ENCODE measurements around the gene ANAPC16.

The ANAPC16 gene

GRCh38 chr10:72255977-72256729 is 40.3 kb downstream of the ANAPC16 start:
- Histone ChIP-seq H3K9me3 (ENCODE audit: control insufficient read depth, low read length) (no peaks in the 10 kb centered on the region), H3K4me1 (ENCODE audit: control insufficient read depth, insufficient read depth, low read length, poor library complexity, severe bottlenecking) (peaks cover 17% of the 10 kb centered on the region), H3K4me3 (ENCODE audit: extremely low read depth, insufficient read depth, low read length, poor library complexity, severe bottlenecking) (no peak overlapping the region), H3K27ac (ENCODE audit: low read depth, low read length, severe bottlenecking) (no peak overlapping the region), H3K36me3 (ENCODE audit: control insufficient read depth, insufficient read depth, low read length) (no peaks in the 10 kb centered on the region)
- WGBS, 2 experiments (ENCODE audit: insufficient coverage in 2 of 2) = 83 to 95% methylated on average over 3 to 6 of the region's 6 CpGs

GRCh38 chr10:72257051-72257892 is 41.5 kb downstream of the ANAPC16 start:
- Histone ChIP-seq H3K4me3 (ENCODE audit: extremely low read depth, insufficient read depth, low read length, poor library complexity, severe bottlenecking) (no peak overlapping the region), H3K27ac (ENCODE audit: low read depth, low read length, severe bottlenecking) (no peak overlapping the region), H3K36me3 (ENCODE audit: control insufficient read depth, insufficient read depth, low read length) (no peaks in the 10 kb centered on the region), H3K4me1 (ENCODE audit: control insufficient read depth, insufficient read depth, low read length, poor library complexity, severe bottlenecking) (peaks cover 26% of the 10 kb centered on the region), H3K9me3 (ENCODE audit: control insufficient read depth, low read length) (no peaks in the 10 kb centered on the region)
- 67 to 87% methylated on average over 3 to 7 of the region's 8 CpGs for WGBS, 2 experiments (ENCODE audit: insufficient coverage in 2 of 2)

GRCh38 chr10:72258617-72259016 is 42.8 kb downstream of the ANAPC16 start:
- Histone ChIP-seq H3K9me3 (ENCODE audit: control insufficient read depth, low read length) (no peaks in the 10 kb centered on the region), H3K36me3 (ENCODE audit: control insufficient read depth, insufficient read depth, low read length) (no peaks in the 10 kb centered on the region), H3K4me1 (ENCODE audit: control insufficient read depth, insufficient read depth, low read length, poor library complexity, severe bottlenecking) (peaks cover 28% of the 10 kb centered on the region), H3K4me3 (ENCODE audit: extremely low read depth, insufficient read depth, low read length, poor library complexity, severe bottlenecking) (no peak overlapping the region), H3K27ac (ENCODE audit: low read depth, low read length, severe bottlenecking) (no peak overlapping the region)
- WGBS, 2 experiments (ENCODE audit: insufficient coverage in 2 of 2) = 98 to 100% methylated on average over 4 of the region's 4 CpGs

GRCh38 chr10:72259491-72260238 is 43.9 kb downstream of the ANAPC16 start:
- H3K4me1 ChIP-seq (ENCODE audit: control insufficient read depth, insufficient read depth, low read length, poor library complexity, severe bottlenecking) = peaks cover 28% of the 10 kb centered on the region
- WGBS, 2 experiments (ENCODE audit: insufficient coverage in 2 of 2) = 61 to 80% methylated on average over 1 to 4 of the region's 5 CpGs
- H3K36me3 ChIP-seq (ENCODE audit: control insufficient read depth, insufficient read depth, low read length) = no peaks in the 10 kb centered on the region
- H3K27ac ChIP-seq (ENCODE audit: low read depth, low read length, severe bottlenecking) = peak overlapping the region; percentile 98
- no peak overlapping the region for H3K4me3 ChIP-seq (ENCODE audit: extremely low read depth, insufficient read depth, low read length, poor library complexity, severe bottlenecking)
- no peaks in the 10 kb centered on the region for H3K9me3 ChIP-seq (ENCODE audit: control insufficient read depth, low read length)

- Histone ChIP-seq H3K4me1 (ENCODE audit: control insufficient read depth, insufficient read depth, low read length, poor library complexity, severe bottlenecking) (peaks cover 26% of the 10 kb centered on the region), H3K9me3 (ENCODE audit: control insufficient read depth, low read length) (no peaks in the 10 kb centered on the region)
- 0 to 20% methylated on average over 2 to 12 of the region's 19 CpGs for WGBS, 2 experiments (ENCODE audit: insufficient coverage in 2 of 2)
Measured at GRCh38 chr10:72260239-72260975, 44.6 kb downstream of the ANAPC16 start.

GRCh38 chr10:72260976-72261783 is 45.4 kb downstream of the ANAPC16 start:
- Histone ChIP-seq H3K27ac (ENCODE audit: low read depth, low read length, severe bottlenecking) (peak overlapping the region; percentile 98), H3K9me3 (ENCODE audit: control insufficient read depth, low read length) (no peaks in the 10 kb centered on the region), H3K4me1 (ENCODE audit: control insufficient read depth, insufficient read depth, low read length, poor library complexity, severe bottlenecking) (peaks cover 24% of the 10 kb centered on the region), H3K36me3 (ENCODE audit: control insufficient read depth, insufficient read depth, low read length) (no peaks in the 10 kb centered on the region), H3K4me3 (ENCODE audit: extremely low read depth, insufficient read depth, low read length, poor library complexity, severe bottlenecking) (peak overlapping the region; percentile 38)
- WGBS, 2 experiments (ENCODE audit: insufficient coverage in 2 of 2) = 1% methylated on average over 10 to 15 of the region's 30 CpGs

More at GRCh38 chr10:72260239-72260975, 44.6 kb downstream of the ANAPC16 start:
- peak overlapping the region; percentile 38 for H3K4me3 ChIP-seq (ENCODE audit: extremely low read depth, insufficient read depth, low read length, poor library complexity, severe bottlenecking)
- peak overlapping the region; percentile 98 for H3K27ac ChIP-seq (ENCODE audit: low read depth, low read length, severe bottlenecking)
- no peaks in the 10 kb centered on the region for H3K36me3 ChIP-seq (ENCODE audit: control insufficient read depth, insufficient read depth, low read length)

GRCh38 chr10:72261784-72262404 is 46.1 kb downstream of the ANAPC16 start:
- H3K27ac ChIP-seq (ENCODE audit: low read depth, low read length, severe bottlenecking) = peak overlapping the region; percentile 98
- WGBS, 2 experiments (ENCODE audit: insufficient coverage in 2 of 2) = 81 to 90% methylated on average over 4 to 7 of the region's 7 CpGs
- H3K4me3 ChIP-seq (ENCODE audit: extremely low read depth, insufficient read depth, low read length, poor library complexity, severe bottlenecking) = no peak overlapping the region

GRCh38 chr10:72263613-72264241 is 47.9 kb downstream of the ANAPC16 start:
- H3K9me3 ChIP-seq (ENCODE audit: control insufficient read depth, low read length) = no peaks in the 10 kb centered on the region
- H3K4me3 ChIP-seq (ENCODE audit: extremely low read depth, insufficient read depth, low read length, poor library complexity, severe bottlenecking) = no peak overlapping the region
- H3K4me1 ChIP-seq (ENCODE audit: control insufficient read depth, insufficient read depth, low read length, poor library complexity, severe bottlenecking) = peaks cover 24% of the 10 kb centered on the region
- 92 to 96% methylated on average over 5 of the region's 6 CpGs for WGBS, 2 experiments (ENCODE audit: insufficient coverage in 2 of 2)
- no peak overlapping the region for H3K27ac ChIP-seq (ENCODE audit: low read depth, low read length, severe bottlenecking)
- H3K36me3 ChIP-seq (ENCODE audit: control insufficient read depth, insufficient read depth, low read length) = no peaks in the 10 kb centered on the region

More at GRCh38 chr10:72261784-72262404, 46.1 kb downstream of the ANAPC16 start:
- H3K36me3 ChIP-seq (ENCODE audit: control insufficient read depth, insufficient read depth, low read length) = no peaks in the 10 kb centered on the region
- no peaks in the 10 kb centered on the region for H3K9me3 ChIP-seq (ENCODE audit: control insufficient read depth, low read length)
- H3K4me1 ChIP-seq (ENCODE audit: control insufficient read depth, insufficient read depth, low read length, poor library complexity, severe bottlenecking) = peaks cover 24% of the 10 kb centered on the region

GRCh38 chr10:72264536-72264935 is 48.7 kb downstream of the ANAPC16 start:
- WGBS, 2 experiments (ENCODE audit: insufficient coverage in 2 of 2) = 89% methylated on average over 1 of the region's 1 CpG; no CpG with 5 or more reads in 1 of the 2 experiments
- Histone ChIP-seq H3K9me3 (ENCODE audit: control insufficient read depth, low read length) (no peaks in the 10 kb centered on the region), H3K36me3 (ENCODE audit: control insufficient read depth, insufficient read depth, low read length) (no peaks in the 10 kb centered on the region), H3K4me1 (ENCODE audit: control insufficient read depth, insufficient read depth, low read length, poor library complexity, severe bottlenecking) (peaks cover 20% of the 10 kb centered on the region), H3K4me3 (ENCODE audit: extremely low read depth, insufficient read depth, low read length, poor library complexity, severe bottlenecking) (no peak overlapping the region), H3K27ac (ENCODE audit: low read depth, low read length, severe bottlenecking) (no peak overlapping the region)

Data from mesodermal cell (in vitro differentiated cells).